AG08395 (cell line): ENCODE measurements around the gene HSBP1L1.
"Not testable (repeated sequence)": the region's sequence is repeated elsewhere in the genome, so short reads cannot be mapped to it uniquely, and the experiment has no call there.

Experiments
- DNase-seq: peaks from one replicate; pipeline ENCODE4 v3.0.0; 2012; ENCODE audit warnings: mixed read lengths, low spot score

The HSBP1L1 gene

DNA sequence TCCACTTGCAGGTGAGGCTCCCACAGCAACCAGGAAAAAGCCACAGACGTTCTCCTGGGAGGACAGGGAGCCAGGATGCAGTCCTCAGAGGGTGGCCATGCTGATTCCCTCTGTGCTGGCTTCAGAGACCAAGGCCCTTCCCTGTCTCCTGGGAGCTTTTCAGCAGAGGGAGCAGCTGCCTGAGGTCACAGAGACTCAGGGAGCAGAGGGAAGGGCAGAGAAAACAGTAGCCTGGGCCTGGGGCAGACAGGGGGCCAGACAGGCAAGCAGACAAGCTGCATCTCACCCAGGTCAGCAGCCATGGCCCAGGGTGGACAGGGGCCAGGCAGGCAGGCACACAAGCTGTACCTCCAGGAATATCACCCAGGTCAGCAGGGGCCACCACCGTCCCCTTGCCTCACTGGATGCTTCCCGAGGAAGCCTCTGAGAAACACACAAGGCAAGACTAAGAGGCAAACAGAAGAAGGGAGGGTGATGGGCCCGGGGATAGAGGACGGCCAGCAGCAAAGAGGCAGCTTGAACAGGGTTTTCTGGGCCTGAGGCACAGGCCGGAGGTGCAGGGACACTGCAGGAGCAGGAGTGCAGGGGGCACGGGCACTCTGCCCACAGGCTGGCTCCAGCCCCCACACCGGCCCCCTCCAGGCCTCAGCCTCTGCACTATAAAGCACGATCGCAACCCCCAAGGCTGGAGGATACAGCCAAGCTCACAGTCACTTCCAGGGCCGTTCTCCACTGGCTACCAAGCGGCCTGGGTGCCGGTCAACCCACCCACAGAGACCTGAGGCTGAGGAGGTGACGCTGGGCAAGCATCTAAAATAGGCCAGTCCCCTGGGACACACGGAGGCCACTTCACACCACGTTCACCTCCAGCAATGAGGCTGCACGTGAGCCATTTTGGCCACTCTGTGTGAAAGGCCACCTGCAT is 19.1 kb upstream of the HSBP1L1 start:
- no peak for DNase-seq

GRCh38 chr18:79947054-79947755 is 17.2 kb upstream of the HSBP1L1 start:
- peak; percentile 47 for DNase-seq

GRCh38 chr18:79947881-79948610 is 16.4 kb upstream of the HSBP1L1 start:
- DNase-seq = no peak

DNA sequence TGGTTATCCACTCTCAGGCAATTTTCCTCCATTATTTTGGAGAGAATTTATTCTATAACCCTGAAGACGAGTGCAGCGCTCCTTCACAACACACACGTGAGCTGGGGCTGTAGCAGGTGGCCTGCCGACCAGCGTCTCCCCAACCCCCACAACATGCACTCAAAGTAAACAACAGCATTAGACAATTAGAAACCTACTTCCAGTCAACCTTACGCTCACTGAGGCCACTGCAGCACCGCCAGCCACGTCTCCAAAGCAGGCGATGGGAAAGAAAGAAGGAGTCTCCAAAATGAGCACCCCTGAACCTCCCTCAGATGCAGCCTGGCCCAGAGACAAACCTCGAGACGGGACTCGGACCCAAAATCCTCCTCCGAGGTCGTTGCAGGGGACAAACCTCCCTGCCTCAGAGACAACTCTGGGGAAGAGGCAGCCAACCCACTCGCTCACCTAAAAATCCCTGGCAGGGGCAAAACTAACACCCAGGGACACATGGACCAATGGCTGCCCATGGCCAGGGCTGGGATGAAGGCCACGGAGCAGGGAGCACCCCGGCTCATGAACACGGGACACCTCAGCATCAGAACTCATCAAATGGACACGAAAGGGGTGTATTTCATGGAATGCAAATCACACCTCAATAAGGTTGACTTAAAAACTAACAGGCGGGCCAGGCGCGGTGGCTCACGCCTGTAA is 15.6 kb upstream of the HSBP1L1 start:
- no peak for DNase-seq

GRCh38 chr18:79949697-79950487 is 14.6 kb upstream of the HSBP1L1 start:
- no peak for DNase-seq

DNA sequence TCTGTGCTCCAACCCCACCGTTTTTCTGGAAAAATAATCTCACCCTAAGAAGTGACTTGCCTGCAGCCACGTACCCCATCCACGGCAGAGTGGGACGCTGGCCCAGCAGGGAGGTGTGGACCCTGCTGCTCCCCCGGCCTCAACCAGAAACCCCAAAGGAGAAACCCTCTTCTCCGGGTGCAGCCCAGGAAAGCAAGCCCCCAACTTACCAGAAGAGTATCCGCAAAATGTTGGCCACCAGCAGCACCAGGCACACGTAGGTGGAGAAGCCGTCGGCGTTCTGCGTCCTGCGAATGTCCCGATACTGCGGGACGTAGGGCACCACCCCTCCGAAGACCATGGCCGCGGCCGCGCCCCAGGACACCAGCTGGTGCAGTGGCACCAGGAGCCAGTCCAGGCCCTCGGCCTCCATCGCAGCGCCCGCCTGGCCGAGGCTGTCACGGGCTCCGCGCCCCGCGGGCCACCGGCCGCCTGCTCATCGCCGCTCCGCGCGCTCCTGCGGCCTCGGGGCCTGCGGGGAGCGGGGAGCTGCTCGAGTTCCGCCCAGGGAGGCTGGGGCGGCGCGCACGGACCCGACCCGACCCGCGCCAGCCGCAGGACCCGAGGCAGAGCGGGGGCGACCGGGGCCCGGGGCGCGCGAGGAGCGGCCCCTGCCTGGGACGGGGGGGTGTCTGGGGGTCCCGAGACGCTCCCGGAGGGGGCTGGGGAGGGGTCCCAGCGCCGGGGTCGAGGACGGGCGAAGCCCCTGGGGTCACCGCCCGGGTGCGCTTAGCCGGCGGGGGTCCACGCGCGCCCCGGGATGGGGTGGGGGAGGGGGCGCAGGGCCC is 13.7 kb upstream of the HSBP1L1 start:
- peak; percentile 41 for DNase-seq

DNA sequence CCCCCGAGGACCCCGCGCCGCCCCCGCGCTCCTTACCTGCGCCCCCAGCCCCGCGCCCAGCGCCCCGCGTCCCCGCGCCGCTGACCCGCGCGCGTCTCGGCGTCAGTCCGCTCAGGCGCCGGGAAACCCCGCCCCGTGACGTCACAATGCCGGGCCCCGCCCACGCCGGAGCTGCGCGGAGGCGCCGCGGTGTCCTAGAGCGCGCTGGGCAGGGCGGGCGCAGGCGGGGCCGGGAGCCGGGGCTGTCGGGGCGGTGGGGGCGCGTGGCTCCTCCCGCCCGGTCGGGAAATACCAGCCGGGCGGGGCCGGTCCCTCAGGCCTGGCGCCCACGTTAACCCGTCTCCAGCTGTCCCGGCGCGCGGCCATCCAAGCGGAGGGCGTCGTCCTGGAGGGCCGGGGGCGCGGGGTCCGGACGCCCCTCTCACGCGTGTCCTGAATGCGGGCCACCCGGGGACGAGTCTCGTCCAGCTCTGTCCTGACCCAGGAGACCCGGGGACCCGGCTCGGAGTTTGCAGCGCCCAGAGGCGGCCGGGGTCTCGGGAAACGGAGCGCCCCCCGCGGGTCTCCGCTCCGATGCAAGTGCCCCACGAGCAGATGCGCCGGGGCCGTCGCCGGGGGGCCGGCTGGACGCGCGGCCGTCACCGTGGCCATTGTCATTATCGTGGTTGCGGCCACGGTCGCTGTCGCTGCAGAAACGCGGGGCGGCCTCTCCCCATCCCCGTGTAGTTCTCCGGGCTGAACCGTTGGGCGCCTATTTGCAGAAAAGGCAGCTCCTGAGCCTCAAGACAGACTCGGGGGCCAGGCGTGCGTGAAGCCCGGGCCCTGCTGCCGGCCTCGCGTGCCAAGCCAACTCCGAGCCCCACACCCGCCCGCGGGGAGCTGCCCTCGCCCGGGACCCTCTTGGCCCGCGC is 12.6 kb upstream of the HSBP1L1 start, which contains the start of gene SLC66A2:
Gene SLC66A2, minus strand, starts transcription at position 109 of the 911 bp plus-strand sequence. CDS start 727 bp downstream, outside the sequence.
- peak; percentile 94 for DNase-seq

GRCh38 chr18:79952456-79952995 is 11.9 kb upstream of the HSBP1L1 start:
- no peak for DNase-seq

GRCh38 chr18:79952996-79953559 is 11.4 kb upstream of the HSBP1L1 start:
- no peak for DNase-seq

DNA sequence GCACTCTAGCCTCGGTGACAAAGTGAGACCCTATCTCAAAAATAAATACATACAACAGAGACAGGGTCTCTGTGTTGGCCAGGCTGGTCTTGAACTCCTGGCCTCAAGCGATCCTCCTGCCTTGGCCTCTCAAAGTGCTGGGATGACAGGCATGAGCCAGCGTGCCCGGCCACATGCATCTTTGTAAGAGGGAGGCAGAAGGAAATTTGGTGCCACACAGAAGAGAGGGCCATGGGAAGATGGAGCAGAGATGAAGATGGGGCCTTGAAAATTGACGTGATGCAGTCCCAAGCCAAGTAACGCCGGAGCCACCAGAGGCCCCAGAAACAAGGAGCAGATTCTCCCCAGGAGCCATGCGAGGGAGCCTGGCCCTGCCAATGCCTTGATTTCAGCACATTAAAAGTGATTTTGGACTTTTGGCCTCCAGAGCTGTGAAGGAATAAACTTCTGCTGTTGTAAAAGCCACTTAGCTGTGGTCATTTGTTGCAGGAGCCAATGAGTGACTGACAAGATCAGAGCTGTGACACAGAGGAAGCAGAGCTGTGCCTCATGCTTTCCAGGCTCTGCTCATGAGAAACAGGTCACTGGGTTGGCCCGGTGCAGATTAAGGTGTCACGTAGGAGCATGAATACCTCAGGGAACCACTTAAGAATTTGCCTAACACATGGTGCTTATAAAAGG is 10.3 kb upstream of the HSBP1L1 start:
- DNase-seq = no peak

DNA sequence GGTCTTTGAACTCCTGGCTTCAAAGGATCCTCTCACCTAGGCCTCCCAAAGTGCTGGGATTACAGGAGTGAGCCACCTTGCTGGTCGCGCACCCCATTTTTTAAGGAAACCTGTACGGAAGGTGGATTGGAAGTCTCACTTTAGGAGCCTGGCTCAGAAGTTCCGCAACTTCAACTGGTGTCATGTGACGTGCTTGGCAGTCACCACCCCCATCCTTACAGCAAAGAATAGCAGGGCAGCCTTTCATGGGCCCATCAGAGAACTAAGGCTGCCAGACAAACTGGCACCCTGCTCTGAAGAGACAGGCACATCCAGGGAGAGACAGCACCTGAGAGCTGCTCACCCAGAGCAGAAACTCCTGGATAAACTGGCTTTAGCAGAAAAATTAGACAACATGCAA is 9.7 kb upstream of the HSBP1L1 start:
- DNase-seq = no peak

DNA sequence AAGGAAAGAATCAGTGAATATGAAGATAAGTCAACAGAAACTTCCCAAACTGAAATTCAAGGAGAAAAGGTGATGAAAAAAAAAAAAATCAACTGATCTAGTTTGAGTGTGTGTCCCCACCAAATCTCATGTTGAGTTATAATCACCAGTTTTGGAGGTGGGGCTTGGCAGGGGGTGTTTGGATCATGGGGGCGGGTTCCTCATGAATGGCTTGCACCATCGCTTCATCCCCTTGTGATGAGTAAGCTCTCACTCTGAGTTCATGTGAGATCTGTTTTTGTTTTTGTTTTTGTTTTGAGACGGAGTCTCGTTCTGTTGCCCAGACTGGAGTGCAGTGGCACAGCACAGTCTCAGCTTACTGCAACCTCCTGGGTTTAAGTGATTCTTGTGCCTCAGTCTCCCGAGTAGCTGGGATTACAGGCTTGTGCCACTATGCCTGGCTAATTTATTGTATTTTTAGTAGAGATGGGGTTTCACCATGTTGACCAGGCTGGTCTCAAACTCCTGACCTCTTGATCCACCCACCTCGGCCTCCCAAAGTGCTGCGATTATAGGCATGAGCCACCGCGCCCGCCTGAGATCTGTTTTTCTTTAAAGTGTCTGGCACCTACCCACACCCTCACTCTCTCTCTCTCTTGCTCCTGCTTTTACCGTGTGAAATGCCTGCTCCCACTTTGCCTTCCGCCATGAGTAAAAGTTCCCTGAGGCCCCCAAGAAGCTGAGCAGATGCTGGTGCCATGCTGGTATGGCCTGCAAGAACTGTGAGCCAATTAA is 9.0 kb upstream of the HSBP1L1 start:
- DNase-seq = no peak

DNA sequence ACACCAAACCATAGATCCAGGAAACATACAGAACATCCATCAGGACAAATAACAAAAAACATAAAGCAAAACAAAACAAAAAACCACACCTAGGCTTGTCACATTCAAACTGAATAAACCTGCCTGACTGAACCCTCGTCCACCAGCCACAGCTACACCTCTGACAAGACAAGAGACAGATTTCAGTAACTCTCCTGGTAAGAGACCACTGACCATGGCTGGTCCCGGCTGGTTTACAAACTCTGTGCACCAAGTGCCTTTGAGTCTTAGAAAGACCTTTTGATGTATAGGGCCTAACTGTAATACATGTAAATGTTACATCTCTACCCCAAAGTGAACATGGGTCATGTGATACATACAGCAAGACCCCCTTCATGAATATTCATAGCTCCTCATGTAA is 8.2 kb upstream of the HSBP1L1 start:
- no peak for DNase-seq

DNA sequence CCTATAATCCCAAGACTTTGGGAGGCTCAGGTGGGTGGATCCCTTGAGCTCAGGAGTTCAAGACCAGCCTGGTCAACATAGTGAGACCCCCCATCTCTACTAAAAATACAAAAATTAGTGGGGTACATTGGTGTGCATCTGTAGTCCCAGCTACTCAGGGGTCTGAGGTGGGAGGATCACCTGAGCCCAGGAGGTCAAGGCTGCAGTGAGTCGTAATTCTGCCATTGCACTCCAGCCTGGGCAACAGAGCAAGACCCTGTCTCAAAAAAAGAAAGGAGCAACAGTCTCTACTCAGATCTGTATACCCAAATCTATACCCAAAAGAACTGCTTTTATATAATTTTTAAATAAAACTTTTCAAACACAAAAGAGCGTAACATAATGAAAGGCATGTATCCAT is 5.5 kb upstream of the HSBP1L1 start:
- no peak for DNase-seq

GRCh38 chr18:79960161-79960801 is 4.2 kb upstream of the HSBP1L1 start:
- DNase-seq = not testable (repeated sequence)

DNA sequence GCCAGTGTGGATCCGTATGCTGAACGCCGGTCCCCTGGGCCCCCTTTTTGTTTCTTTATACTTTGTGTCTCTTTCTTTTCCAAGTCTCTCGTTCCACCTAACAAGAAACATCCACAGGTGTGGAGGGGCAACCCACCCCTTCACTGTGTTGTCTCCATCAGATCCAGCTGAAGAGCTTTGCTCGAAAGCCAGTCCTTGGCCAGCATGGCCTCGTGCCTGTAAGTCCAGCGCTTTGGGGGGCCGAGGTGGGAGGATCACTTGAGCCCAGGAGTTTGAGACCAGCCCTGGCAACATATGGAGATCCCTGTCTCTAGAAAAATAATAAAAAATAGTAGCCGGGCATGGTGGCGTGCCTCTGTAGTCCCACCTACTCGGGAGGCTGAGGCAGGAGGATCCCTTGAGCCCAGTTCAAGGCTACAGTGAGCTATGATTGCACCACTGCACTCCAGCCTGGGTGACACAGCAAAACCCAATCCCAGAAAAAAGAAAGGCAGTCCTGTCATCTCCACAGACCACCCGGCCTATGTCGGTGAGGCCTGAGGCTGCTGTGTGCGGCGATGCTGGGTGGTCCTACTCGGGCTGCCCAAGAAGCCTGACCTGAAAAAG is 3.4 kb upstream of the HSBP1L1 start:
- DNase-seq = no peak
